HepG2 (cell line): ENCODE measurements around the gene TSPAN31. TPM values are rescaled to one million over a fixed set of nuclear protein-coding genes. Genes with fewer than 3 reads are reported as not detected.

Experiments
- AGO1 ChIP-seq: fragments of 200-400 bp; formaldehyde crosslinking; IDR thresholded peaks from 2 replicates; pipeline ENCODE4 v1.6.1; 2017; ENCODE audit warnings: mild to moderate bottlenecking, low read depth, low read length, moderate library complexity; ENCODE audit not compliant: poor library complexity, severe bottlenecking
- BHLHE40 ChIP-seq: IDR thresholded peaks from 2 replicates; pipeline ENCODE4 v1.6.1; 2011; ENCODE audit warnings: low read length, improper control_type of control experiment
- HNRNPH1 ChIP-seq: fragments of 200-400 bp; formaldehyde crosslinking; optimal IDR thresholded peaks from 2 replicates; pipeline ENCODE3; 2017; ENCODE audit warnings: mild to moderate bottlenecking, low read depth, low read length
- KMT2B ChIP-seq: IDR thresholded peaks from 2 replicates; pipeline ENCODE4 v1.6.1; 2016; ENCODE audit warnings: missing genetic modification reagents, missing compliant biosample characterization
- NONO ChIP-seq, 2 experiments: fragments of 450-650 bp in 1 of 2; sonication (generic) in 1 of 2; formaldehyde crosslinking in 1 of 2; IDR thresholded peaks in 1 of 2; conservative IDR thresholded peaks in 1 of 2; 2 replicates each; pipeline versions ENCODE4 v1.6.1 to v1.8.0; 2017 to 2022; ENCODE audit warnings: mild to moderate bottlenecking in 1 of 2, missing genetic modification reagents in 1 of 2, moderate library complexity in 1 of 2
- PCBP1 ChIP-seq: fragments of 200-400 bp; formaldehyde crosslinking; IDR thresholded peaks from 2 replicates; pipeline ENCODE4 v1.6.1; 2017; ENCODE audit warnings: mild to moderate bottlenecking, low read depth, low read length, borderline replicate concordance
- RFX1 ChIP-seq: fragments of 450-650 bp; IDR thresholded peaks from 2 replicates; pipeline ENCODE4 v1.6.1; 2017
- SNAI1 ChIP-seq: sonication (generic); formaldehyde crosslinking; IDR thresholded peaks from 2 replicates; pipeline ENCODE4 v1.5.0; 2020; ENCODE audit warnings: mild to moderate bottlenecking, missing genetic modification reagents, borderline replicate concordance
- YEATS2 ChIP-seq: sonication (generic); formaldehyde crosslinking; IDR thresholded peaks from 2 replicates; pipeline ENCODE4 v1.4.0; 2020; ENCODE audit warnings: missing genetic modification reagents, borderline replicate concordance
- ZBTB38 ChIP-seq: sonication (generic); formaldehyde crosslinking; IDR thresholded peaks from 2 replicates; pipeline ENCODE4 v1.5.1; 2020; ENCODE audit warnings: mild to moderate bottlenecking, missing genetic modification reagents
- ZBTB42 ChIP-seq: sonication (generic); formaldehyde crosslinking; IDR thresholded peaks from 2 replicates; pipeline ENCODE4 v1.5.0; 2020; ENCODE audit warnings: mild to moderate bottlenecking, missing genetic modification reagents
- ZNF616 ChIP-seq: sonication (generic); formaldehyde crosslinking; IDR thresholded peaks from 2 replicates; pipeline ENCODE4 v1.5.0; 2020; ENCODE audit warnings: low read depth, mild to moderate bottlenecking, missing genetic modification reagents
- polyA plus RNA-seq, 8 experiments: library from polyadenylated mRNA; depleted of rRNA in 3 of 8; stranded (reverse) in 7 of 8; unstranded in 1 of 8; fragments of >200 nt; fragmentation: Illumina TruSeq in 4 of 8; extraction: Trizol in 4 of 8; gene quantifications; 2 replicates each; pipeline versions ENCODE4 v1.2.1 to v1.2.3, GENCODE V29; 2011 to 2016; ENCODE audit warnings: low read depth in 4 of 8, missing spikeins in 1 of 8, mixed read lengths in 1 of 8; ENCODE audit not compliant: insufficient read depth in 1 of 8
- total RNA-seq, 5 experiments: library from RNA; depleted of rRNA; stranded (reverse); fragments of >200 nt; fragmentation: Illumina TruSeq; extraction: Trizol; gene quantifications; 2 replicates each; pipeline ENCODE4 v1.2.3, GENCODE V29; 2016; ENCODE audit warnings: low read depth in 1 of 5
- TF ChIP-seq, protein P1 (sequence below): sonication (generic); formaldehyde crosslinking; IDR thresholded peaks from 2 replicates; pipeline ENCODE4 v1.4.0; 2020; ENCODE audit warnings: missing genetic modification reagents
- TF ChIP-seq, protein P2 (sequence below): sonication (generic); formaldehyde crosslinking; IDR thresholded peaks from 2 replicates; pipeline ENCODE4 v1.4.0; 2020; ENCODE audit warnings: mild to moderate bottlenecking, low read depth, missing genetic modification reagents
- TF ChIP-seq, protein P3 (sequence below): sonication (generic); formaldehyde crosslinking; IDR thresholded peaks from 2 replicates; pipeline ENCODE4 v1.5.0; 2020; ENCODE audit warnings: missing genetic modification reagents, mild to moderate bottlenecking, borderline replicate concordance
- TF ChIP-seq, protein P4 (sequence below): sonication (generic); formaldehyde crosslinking; conservative IDR thresholded peaks from 2 replicates; pipeline ENCODE4 v1.8.0; 2022; ENCODE audit warnings: missing genetic modification reagents
- TF ChIP-seq, protein P5 (sequence below): sonication (generic); formaldehyde crosslinking; IDR thresholded peaks from 2 replicates; pipeline ENCODE4; 2020; ENCODE audit warnings: missing genetic modification reagents, mild to moderate bottlenecking, borderline replicate concordance
- TF ChIP-seq, protein P6 (sequence below): sonication (generic); formaldehyde crosslinking; IDR thresholded peaks from 2 replicates; pipeline ENCODE4 v1.4.0; 2020; ENCODE audit warnings: missing genetic modification reagents

The TSPAN31 gene
- total and polyA plus RNA-seq, 2 of the 13 experiments (the other 11 are each of a cell fraction or from before 2014, with no cell fraction given), result 10.4 to 24.6 TPM

DNA sequence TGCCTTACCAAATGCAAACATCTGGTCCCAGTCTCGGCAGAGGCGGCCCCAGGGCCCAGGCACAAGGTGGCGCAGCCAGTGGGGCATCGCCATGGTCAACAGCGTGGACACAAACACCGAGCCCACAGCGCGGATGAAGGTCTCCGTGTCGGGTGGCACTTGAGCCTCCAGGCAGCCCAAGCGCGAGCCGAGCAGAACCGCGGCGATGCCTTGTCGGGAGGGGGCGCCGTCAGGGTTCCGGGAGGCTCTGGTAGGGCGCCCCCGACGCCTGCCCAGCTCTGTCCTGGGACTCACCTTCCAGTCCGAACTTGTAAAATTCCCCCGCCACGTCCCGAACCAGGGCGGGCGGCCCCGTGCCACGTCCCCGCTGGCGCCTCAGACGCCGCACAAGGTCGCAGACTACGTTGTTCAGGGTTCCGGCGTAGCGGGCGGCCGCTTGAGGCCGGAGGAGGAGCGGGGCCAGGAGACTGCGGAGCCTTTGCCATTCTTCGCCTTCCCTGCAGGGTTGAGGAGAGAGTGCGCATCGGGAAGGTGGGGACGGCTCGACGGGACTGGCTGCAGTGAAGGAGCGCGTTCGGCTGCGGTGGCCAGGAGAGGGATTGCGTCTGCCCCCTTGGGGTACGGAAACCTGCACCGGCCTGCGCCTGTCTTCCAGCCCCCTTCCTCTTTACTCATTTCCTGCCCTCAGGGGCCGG lies 20.3 kb downstream of the TSPAN31 start (continued):
- TF ChIP-seq, protein P1, sequence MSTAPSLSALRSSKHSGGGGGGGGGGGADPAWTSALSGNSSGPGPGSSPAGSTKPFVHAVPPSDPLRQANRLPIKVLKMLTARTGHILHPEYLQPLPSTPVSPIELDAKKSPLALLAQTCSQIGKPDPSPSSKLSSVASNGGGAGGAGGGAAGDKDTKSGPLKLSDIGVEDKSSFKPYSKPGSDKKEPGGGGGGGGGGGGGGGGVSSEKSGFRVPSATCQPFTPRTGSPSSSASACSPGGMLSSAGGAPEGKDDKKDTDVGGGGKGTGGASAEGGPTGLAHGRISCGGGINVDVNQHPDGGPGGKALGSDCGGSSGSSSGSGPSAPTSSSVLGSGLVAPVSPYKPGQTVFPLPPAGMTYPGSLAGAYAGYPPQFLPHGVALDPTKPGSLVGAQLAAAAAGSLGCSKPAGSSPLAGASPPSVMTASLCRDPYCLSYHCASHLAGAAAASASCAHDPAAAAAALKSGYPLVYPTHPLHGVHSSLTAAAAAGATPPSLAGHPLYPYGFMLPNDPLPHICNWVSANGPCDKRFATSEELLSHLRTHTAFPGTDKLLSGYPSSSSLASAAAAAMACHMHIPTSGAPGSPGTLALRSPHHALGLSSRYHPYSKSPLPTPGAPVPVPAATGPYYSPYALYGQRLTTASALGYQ (CRISPR knock-in tag), result no peak
- no peak for TF ChIP-seq ZNF616
- no peak for TF ChIP-seq PCBP1
- TF ChIP-seq, protein P2, sequence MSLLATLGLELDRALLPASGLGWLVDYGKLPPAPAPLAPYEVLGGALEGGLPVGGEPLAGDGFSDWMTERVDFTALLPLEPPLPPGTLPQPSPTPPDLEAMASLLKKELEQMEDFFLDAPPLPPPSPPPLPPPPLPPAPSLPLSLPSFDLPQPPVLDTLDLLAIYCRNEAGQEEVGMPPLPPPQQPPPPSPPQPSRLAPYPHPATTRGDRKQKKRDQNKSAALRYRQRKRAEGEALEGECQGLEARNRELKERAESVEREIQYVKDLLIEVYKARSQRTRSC, result no peak
- TF ChIP-seq ZBTB38 (CRISPR knock-in tag), result no peak; the same call in 1 of the 2 replicates
- TF ChIP-seq, protein P3, sequence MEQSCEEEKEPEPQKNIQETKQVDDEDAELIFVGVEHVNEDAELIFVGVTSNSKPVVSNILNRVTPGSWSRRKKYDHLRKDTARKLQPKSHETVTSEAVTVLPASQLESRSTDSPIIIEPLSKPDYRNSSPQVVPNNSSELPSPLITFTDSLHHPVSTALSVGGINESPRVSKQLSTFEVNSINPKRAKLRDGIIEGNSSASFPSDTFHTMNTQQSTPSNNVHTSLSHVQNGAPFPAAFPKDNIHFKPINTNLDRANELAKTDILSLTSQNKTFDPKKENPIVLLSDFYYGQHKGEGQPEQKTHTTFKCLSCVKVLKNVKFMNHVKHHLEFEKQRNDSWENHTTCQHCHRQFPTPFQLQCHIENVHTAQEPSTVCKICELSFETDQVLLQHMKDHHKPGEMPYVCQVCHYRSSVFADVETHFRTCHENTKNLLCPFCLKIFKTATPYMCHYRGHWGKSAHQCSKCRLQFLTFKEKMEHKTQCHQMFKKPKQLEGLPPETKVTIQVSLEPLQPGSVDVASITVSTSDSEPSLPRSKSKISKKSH, result no peak; the same call in 1 of the 2 replicates
- no peak for TF ChIP-seq HNRNPH1
- TF ChIP-seq ZBTB42 (CRISPR knock-in tag), result peak; percentile 75; the same call in 1 of the 2 replicates
- TF ChIP-seq NONO (IDR thresholded peaks at IDR 0.05), result no peak
- peak; percentile 73 for TF ChIP-seq NONO (CRISPR knock-in tag; conservative IDR thresholded peaks at IDR 0.05)
- TF ChIP-seq KMT2B (CRISPR knock-in tag), result no peak
- TF ChIP-seq, protein P4, sequence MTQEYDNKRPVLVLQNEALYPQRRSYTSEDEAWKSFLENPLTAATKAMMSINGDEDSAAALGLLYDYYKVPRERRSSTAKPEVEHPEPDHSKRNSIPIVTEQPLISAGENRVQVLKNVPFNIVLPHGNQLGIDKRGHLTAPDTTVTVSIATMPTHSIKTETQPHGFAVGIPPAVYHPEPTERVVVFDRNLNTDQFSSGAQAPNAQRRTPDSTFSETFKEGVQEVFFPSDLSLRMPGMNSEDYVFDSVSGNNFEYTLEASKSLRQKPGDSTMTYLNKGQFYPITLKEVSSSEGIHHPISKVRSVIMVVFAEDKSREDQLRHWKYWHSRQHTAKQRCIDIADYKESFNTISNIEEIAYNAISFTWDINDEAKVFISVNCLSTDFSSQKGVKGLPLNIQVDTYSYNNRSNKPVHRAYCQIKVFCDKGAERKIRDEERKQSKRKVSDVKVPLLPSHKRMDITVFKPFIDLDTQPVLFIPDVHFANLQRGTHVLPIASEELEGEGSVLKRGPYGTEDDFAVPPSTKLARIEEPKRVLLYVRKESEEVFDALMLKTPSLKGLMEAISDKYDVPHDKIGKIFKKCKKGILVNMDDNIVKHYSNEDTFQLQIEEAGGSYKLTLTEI (CRISPR knock-in tag), result no peak
- TF ChIP-seq AGO1, result peak; percentile 85
- TF ChIP-seq, protein P5, sequence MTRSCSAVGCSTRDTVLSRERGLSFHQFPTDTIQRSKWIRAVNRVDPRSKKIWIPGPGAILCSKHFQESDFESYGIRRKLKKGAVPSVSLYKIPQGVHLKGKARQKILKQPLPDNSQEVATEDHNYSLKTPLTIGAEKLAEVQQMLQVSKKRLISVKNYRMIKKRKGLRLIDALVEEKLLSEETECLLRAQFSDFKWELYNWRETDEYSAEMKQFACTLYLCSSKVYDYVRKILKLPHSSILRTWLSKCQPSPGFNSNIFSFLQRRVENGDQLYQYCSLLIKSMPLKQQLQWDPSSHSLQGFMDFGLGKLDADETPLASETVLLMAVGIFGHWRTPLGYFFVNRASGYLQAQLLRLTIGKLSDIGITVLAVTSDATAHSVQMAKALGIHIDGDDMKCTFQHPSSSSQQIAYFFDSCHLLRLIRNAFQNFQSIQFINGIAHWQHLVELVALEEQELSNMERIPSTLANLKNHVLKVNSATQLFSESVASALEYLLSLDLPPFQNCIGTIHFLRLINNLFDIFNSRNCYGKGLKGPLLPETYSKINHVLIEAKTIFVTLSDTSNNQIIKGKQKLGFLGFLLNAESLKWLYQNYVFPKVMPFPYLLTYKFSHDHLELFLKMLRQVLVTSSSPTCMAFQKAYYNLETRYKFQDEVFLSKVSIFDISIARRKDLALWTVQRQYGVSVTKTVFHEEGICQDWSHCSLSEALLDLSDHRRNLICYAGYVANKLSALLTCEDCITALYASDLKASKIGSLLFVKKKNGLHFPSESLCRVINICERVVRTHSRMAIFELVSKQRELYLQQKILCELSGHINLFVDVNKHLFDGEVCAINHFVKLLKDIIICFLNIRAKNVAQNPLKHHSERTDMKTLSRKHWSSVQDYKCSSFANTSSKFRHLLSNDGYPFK (CRISPR knock-in tag), result no peak; the same call in 1 of the 2 replicates
- TF ChIP-seq YEATS2, result no peak
- no peak for TF ChIP-seq BHLHE40
- TF ChIP-seq RFX1, result no peak
- no peak for TF ChIP-seq SNAI1 (CRISPR knock-in tag)
- TF ChIP-seq, protein P6, sequence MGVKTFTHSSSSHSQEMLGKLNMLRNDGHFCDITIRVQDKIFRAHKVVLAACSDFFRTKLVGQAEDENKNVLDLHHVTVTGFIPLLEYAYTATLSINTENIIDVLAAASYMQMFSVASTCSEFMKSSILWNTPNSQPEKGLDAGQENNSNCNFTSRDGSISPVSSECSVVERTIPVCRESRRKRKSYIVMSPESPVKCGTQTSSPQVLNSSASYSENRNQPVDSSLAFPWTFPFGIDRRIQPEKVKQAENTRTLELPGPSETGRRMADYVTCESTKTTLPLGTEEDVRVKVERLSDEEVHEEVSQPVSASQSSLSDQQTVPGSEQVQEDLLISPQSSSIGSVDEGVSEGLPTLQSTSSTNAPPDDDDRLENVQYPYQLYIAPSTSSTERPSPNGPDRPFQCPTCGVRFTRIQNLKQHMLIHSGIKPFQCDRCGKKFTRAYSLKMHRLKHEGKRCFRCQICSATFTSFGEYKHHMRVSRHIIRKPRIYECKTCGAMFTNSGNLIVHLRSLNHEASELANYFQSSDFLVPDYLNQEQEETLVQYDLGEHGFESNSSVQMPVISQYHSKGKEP (CRISPR knock-in tag), result no peak; the same call in 1 of the 2 replicates
